Transverse colon (tissue), 4 donors: ENCODE measurements around the gene IGFBP7. TPM values are rescaled to one million over a fixed set of nuclear protein-coding genes. Genes with fewer than 3 reads are reported as not detected.

Source experiments
- DNase-seq: peaks from one replicate; pipeline ENCODE4 v3.0.0-alpha.2; 2019
- H3K27ac ChIP-seq, 4 donors: fragments of 200-600 bp; sonication (generic); 2 replicates each; pipeline ENCODE4 v1.5.1; 2016 to 2018; ENCODE audit warnings: inconsistent platforms in 4 of 4
- H3K27me3 ChIP-seq: fragments of 200-600 bp; sonication (generic); 2 replicates; pipeline ENCODE4 v1.5.1; 2017; ENCODE audit warnings: inconsistent platforms
- H3K36me3 ChIP-seq, 4 donors: fragments of 200-600 bp; sonication (generic); 2 replicates each; pipeline ENCODE4 v1.5.1; 2017 to 2019; ENCODE audit warnings: inconsistent platforms in 4 of 4
- H3K4me1 ChIP-seq, 4 donors: fragments of 200-600 bp; sonication (generic); 2 replicates each; pipeline ENCODE4 v1.5.1; 2017 to 2020; ENCODE audit warnings: inconsistent platforms in 4 of 4
- H3K4me3 ChIP-seq, 4 donors: fragments of 200-600 bp; sonication (generic); 1 replicate in 1 of 4; 2 replicates in 3 of 4; pipeline versions ENCODE4 v1.5.1 to v1.6.1; 2017 to 2019; ENCODE audit warnings: inconsistent platforms in 4 of 4
- H3K9me3 ChIP-seq, 2 donors: fragments of 200-600 bp; sonication (generic); 2 replicates each; pipeline ENCODE4 v1.5.1; 2017 to 2019; ENCODE audit warnings: inconsistent platforms in 2 of 2
- EP300 ChIP-seq: sonication (generic); formaldehyde crosslinking; IDR thresholded peaks from one replicate; pipeline ENCODE4 v1.6.1; 2017; ENCODE audit warnings: antibody characterized with exemption, low read depth
- POLR2A ChIP-seq: fragments of 450-650 bp; IDR thresholded peaks from one replicate; pipeline ENCODE4 v1.6.1; 2016; ENCODE audit warnings: antibody characterized with exemption, mild to moderate bottlenecking, moderate library complexity
- POLR2AphosphoS5 ChIP-seq, 3 donors: sonication (generic); formaldehyde crosslinking; IDR thresholded peaks; one replicate each; pipeline ENCODE4 v1.6.1; 2016; ENCODE audit warnings: antibody characterized with exemption in 3 of 3
- WGBS, 2 donors: methylation state at CpG; one replicate each; pipeline ENCODE4 v1.1.5; 2018; ENCODE audit warnings: low coverage in 1 of 2; 5-methylcytosine and 5-hydroxymethylcytosine counted together
- in situ Hi-C, 4 donors: fragments of 200-750 bp; cut with MboI; loops; one replicate each; pipeline versions ENCODE4 v1.15.0 to v1.15.1; 2017; ENCODE audit warnings: low sequenced_read_pairs in 3 of 4, low pct_ligation_motif_present in 1 of 4, low pct_unique_long_range_greater_than_20kb in 1 of 4
- intact Hi-C: fragments of 100-400 bp; cut with DNase I; formaldehyde crosslinking; loops from one replicate; pipeline ENCODE4 v1.15.1; 2023; ENCODE audit warnings: low total_unique reads
- total RNA-seq, 4 donors: library from RNA; depleted of rRNA; stranded (reverse); fragments of >200 nt; gene quantifications; one replicate each; pipeline ENCODE4 v1.1.0, GENCODE V29; 2016
- TF ChIP-seq, protein P1 (sequence below), 5 experiments: fragments of 200-600 bp in 3 of 5; fragments of 450-650 bp in 2 of 5; sonication (generic) in 3 of 5; IDR thresholded peaks; 1 replicate in 2 of 5; 2 replicates in 3 of 5; pipeline ENCODE4 v1.5.1; 2016 to 2017; ENCODE audit warnings: antibody characterized with exemption in 5 of 5, inconsistent platforms in 3 of 5, mild to moderate bottlenecking in 2 of 5, moderate library complexity in 1 of 5

Gene IGFBP7
- total RNA-seq, 4 donors from 2014 or later = 96.1 to 646 (median 126) TPM

- intact Hi-C loops (no loop called here), in situ Hi-C loops (no loop called here)
- Histone ChIP-seq H3K36me3 (no peaks in the 10 kb centered on the region), H3K27ac (no peak overlapping the region), H3K4me3 (no peak overlapping the region), H3K4me1 (no peaks in the 10 kb centered on the region), H3K27me3 (peaks cover 6% of the 10 kb centered on the region), H3K9me3 (no peaks in the 10 kb centered on the region)
- no peak for DNase-seq
- WGBS, 2 donors = 96 to 100% methylated on average over 1 of the region's 1 CpG
- TF ChIP-seq POLR2AphosphoS5 (IDR thresholded peaks at IDR 0.05) = no peak
- TF ChIP-seq POLR2A = no peak
- TF ChIP-seq EP300 = no peak
- TF ChIP-seq, protein P1, sequence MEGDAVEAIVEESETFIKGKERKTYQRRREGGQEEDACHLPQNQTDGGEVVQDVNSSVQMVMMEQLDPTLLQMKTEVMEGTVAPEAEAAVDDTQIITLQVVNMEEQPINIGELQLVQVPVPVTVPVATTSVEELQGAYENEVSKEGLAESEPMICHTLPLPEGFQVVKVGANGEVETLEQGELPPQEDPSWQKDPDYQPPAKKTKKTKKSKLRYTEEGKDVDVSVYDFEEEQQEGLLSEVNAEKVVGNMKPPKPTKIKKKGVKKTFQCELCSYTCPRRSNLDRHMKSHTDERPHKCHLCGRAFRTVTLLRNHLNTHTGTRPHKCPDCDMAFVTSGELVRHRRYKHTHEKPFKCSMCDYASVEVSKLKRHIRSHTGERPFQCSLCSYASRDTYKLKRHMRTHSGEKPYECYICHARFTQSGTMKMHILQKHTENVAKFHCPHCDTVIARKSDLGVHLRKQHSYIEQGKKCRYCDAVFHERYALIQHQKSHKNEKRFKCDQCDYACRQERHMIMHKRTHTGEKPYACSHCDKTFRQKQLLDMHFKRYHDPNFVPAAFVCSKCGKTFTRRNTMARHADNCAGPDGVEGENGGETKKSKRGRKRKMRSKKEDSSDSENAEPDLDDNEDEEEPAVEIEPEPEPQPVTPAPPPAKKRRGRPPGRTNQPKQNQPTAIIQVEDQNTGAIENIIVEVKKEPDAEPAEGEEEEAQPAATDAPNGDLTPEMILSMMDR (IDR thresholded peaks at IDR 0.05) = no peak
Measured at GRCh38 chr4:57148177-57148576, 38.0 kb upstream of the IGFBP7 start.

DNA sequence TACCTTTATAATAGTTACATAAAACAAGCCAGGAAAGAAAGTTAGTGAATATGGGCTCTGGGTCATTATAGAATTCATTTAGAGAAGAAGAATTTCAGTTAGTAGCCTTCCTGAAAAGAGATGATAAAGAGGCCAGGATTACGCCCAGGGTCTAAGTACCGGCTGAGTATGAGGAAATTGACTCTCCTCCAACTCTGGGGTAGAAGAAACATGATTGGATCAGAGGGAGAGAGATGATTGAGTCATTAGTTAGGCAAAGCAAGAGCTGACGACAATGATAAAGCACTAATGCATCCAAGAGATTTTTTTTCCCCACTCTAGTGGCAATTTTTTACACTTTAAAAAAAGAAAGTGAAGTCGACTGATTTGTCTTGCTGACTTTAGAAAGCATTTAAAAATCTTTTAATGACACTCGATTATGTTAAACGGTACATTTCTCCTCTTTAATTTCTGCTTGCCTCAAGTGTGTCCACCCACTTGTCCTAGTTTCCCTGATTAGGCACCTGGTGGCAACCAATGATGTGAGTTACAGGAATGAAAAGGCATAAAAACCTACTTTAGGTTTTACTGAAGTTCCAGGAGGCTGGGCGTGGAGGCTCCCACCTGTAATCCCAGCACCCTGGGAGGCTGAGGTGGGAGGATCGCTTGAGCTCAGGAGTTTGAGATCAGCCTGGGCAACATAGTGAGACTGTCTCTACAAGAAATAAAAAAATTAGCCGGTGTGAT, 37.3 kb upstream of the IGFBP7 start:
- H3K4me1 ChIP-seq = no peaks in the 10 kb centered on the region
- in situ Hi-C loops = no loop called here
- H3K27me3 ChIP-seq = peaks cover 6% of the 10 kb centered on the region
- 67 to 71% methylated on average over 7 to 9 of the region's 9 CpGs for WGBS, 2 donors
- no peak overlapping the region for H3K4me3 ChIP-seq
- no peak for DNase-seq
- H3K9me3 ChIP-seq = no peaks in the 10 kb centered on the region
- no peak for TF ChIP-seq EP300
- no peak for TF ChIP-seq POLR2AphosphoS5 (IDR thresholded peaks at IDR 0.05)
- no peak for TF ChIP-seq POLR2A
- TF ChIP-seq, protein P1 (IDR thresholded peaks at IDR 0.05) = no peak
- intact Hi-C loops = no loop called here
- no peaks in the 10 kb centered on the region for H3K36me3 ChIP-seq
- no peak overlapping the region for H3K27ac ChIP-seq

- WGBS, 2 donors = 88 to 90% methylated on average over 4 of the region's 4 CpGs
Measured at GRCh38 chr4:57146444-57146843, 36.3 kb upstream of the IGFBP7 start.

DNA sequence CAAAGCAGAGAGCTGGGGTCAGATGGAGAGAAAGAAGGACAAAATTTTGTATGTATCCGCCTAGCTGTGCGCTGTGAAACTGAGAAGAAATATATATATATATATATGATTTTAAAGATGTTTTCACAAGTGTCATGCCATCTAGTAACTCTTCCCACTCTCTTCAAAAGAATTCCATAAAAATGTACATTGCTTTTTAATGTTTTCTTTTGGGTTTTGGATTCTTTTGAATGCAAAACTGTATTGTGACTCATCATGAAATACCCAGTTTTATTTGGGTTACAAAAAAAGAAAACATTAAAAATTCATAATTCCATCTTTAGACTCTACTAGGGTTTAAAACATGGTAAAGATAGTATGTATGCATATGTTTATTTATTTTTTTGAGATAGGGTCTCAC, 34.3 kb upstream of the IGFBP7 start:
- 98 to 100% methylated on average over 2 of the region's 2 CpGs for WGBS, 2 donors
- intact Hi-C loops = no loop called here

More at GRCh38 chr4:57146444-57146843, 36.3 kb upstream of the IGFBP7 start:
- H3K36me3 ChIP-seq = no peaks in the 10 kb centered on the region
- no peak overlapping the region for H3K4me3 ChIP-seq
- H3K27me3 ChIP-seq = peaks cover 6% of the 10 kb centered on the region
- TF ChIP-seq EP300 (no peak), POLR2A (no peak), POLR2AphosphoS5 (IDR thresholded peaks at IDR 0.05) (no peak)
- TF ChIP-seq, protein P1 (IDR thresholded peaks at IDR 0.05) = no peak
- H3K9me3 ChIP-seq = no peaks in the 10 kb centered on the region
- H3K27ac ChIP-seq = no peak overlapping the region
- no peak for DNase-seq
- intact Hi-C loops = no loop called here
- in situ Hi-C loops = no loop called here
- no peaks in the 10 kb centered on the region for H3K4me1 ChIP-seq

GRCh38 chr4:57139783-57140182, 29.6 kb upstream of the IGFBP7 start:
- Histone ChIP-seq H3K4me3 (no peak overlapping the region), H3K9me3 (no peaks in the 10 kb centered on the region), H3K27ac (no peak overlapping the region), H3K27me3 (no peaks in the 10 kb centered on the region), H3K36me3 (no peaks in the 10 kb centered on the region), H3K4me1 (no peaks in the 10 kb centered on the region)
- TF ChIP-seq EP300 (no peak), POLR2A (no peak), POLR2AphosphoS5 (IDR thresholded peaks at IDR 0.05) (no peak)
- TF ChIP-seq, protein P1 (IDR thresholded peaks at IDR 0.05) = no peak
- in situ Hi-C loops = no loop called here
- intact Hi-C loops = no loop called here
- DNase-seq = no peak

More for the DNA sequence above, 34.3 kb upstream of the IGFBP7 start:
- H3K4me1 ChIP-seq = no peaks in the 10 kb centered on the region
- H3K4me3 ChIP-seq = no peak overlapping the region
- DNase-seq = no peak
- no peak for TF ChIP-seq POLR2AphosphoS5 (IDR thresholded peaks at IDR 0.05)
- H3K27me3 ChIP-seq = peaks cover 6% of the 10 kb centered on the region
- H3K9me3 ChIP-seq = no peaks in the 10 kb centered on the region
- in situ Hi-C loops = no loop called here
- no peaks in the 10 kb centered on the region for H3K36me3 ChIP-seq
- no peak overlapping the region for H3K27ac ChIP-seq
